NCI-H2107 (cell line): ENCODE results near the gene CELA2B.
"Not testable (repeated sequence)": the region's sequence is repeated elsewhere in the genome, so short reads cannot be mapped to it uniquely, and the experiment has no call there.

Source experiments
- DNase-seq: peaks from one replicate; lab custom pipeline; 2025; lab: John Stamatoyannopoulos, UW

Gene CELA2B

GRCh38 chr1:15469361-15469760, 6.5 kb upstream of the CELA2B start:
- no peak for DNase-seq

- not testable (repeated sequence) for DNase-seq
These were observed 6.0 kb upstream of the CELA2B start for GRCh38 chr1:15469821-15470448.

- not testable (repeated sequence) for DNase-seq
These were observed 4.8 kb upstream of the CELA2B start for GRCh38 chr1:15471067-15471466.

- not testable (repeated sequence) for DNase-seq
These were observed 4.2 kb upstream of the CELA2B start for GRCh38 chr1:15471723-15472122.

GRCh38 chr1:15472587-15472986, 3.3 kb upstream of the CELA2B start:
- no peak for DNase-seq

- no peak for DNase-seq
These were observed 1.0 kb downstream of the CELA2B start for GRCh38 chr1:15476927-15477326.

GRCh38 chr1:15477646-15478212, 1.8 kb downstream of the CELA2B start:
- DNase-seq = no peak

- no peak for DNase-seq
These were observed 3.9 kb downstream of the CELA2B start for GRCh38 chr1:15479654-15480347.

- DNase-seq = not testable (repeated sequence)
These were observed 6.6 kb downstream of the CELA2B start for GRCh38 chr1:15482455-15482854.

- not testable (repeated sequence) for DNase-seq
These were observed 7.2 kb downstream of the CELA2B start for GRCh38 chr1:15482983-15483543.

GRCh38 chr1:15483971-15484370, 8.1 kb downstream of the CELA2B start:
- no peak for DNase-seq

- DNase-seq = not testable (repeated sequence)
These were observed 8.5 kb downstream of the CELA2B start for GRCh38 chr1:15484443-15484842.

- no peak for DNase-seq
These were observed 9.7 kb downstream of the CELA2B start for GRCh38 chr1:15485636-15486035.

GRCh38 chr1:15486844-15487610, 11.1 kb downstream of the CELA2B start:
- not testable (repeated sequence) for DNase-seq

GRCh38 chr1:15488371-15488770, 12.5 kb downstream of the CELA2B start:
- no peak for DNase-seq

- DNase-seq = peak; percentile 45
These were observed 13.3 kb downstream of the CELA2B start for GRCh38 chr1:15489052-15489736.

GRCh38 chr1:15491010-15491409, 15.1 kb downstream of the CELA2B start:
- DNase-seq = not testable (repeated sequence)

- no peak for DNase-seq
These were observed 16.7 kb downstream of the CELA2B start for GRCh38 chr1:15492596-15492995.

GRCh38 chr1:15493869-15494390, 18.0 kb downstream of the CELA2B start:
- DNase-seq = no peak

GRCh38 chr1:15500184-15501178, 24.6 kb downstream of the CELA2B start:
- no peak for DNase-seq
